ENCODE data around the gene JARID2.

JARID2 gene

DNA sequence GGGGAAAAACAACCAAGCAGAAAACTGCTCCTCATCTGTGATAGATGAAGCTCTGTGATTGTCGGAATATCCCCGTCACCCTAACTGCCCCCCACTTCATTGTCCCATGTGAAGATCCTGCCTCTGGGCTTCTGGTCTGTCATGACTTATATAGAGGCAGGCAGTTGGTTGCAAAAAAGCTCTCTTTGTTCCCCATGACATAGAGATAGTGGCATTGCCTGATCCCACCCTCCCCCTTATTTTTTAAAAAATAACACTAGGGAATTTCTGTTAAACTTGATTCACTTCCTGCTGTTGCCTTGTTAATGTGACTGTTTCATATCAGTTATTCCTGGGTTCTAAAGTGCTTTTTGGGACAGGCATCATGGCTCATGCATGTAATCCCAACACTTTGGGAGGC lies 203.1 kb downstream of the JARID2 start:
- DNase-seq = no peak

DNA sequence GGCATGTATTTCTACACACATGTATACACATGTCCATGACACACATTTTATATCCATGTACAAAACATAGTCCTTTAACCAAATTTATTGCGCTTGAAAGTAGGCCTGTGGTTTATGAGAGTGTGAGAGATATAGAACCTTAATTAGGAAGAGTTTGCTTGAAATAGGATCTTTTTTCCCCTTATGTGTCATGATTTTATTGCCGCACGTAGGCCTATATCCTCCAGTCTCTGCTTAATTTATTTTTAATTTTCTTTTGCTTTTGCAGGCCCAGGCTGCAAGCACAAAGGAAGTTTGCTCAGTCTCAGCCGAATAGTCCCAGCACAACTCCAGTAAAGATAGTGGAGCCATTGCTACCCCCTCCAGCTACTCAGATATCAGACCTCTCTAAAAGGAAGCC lies 205.9 kb downstream of the JARID2 start:
- no peak for DNase-seq

DNA sequence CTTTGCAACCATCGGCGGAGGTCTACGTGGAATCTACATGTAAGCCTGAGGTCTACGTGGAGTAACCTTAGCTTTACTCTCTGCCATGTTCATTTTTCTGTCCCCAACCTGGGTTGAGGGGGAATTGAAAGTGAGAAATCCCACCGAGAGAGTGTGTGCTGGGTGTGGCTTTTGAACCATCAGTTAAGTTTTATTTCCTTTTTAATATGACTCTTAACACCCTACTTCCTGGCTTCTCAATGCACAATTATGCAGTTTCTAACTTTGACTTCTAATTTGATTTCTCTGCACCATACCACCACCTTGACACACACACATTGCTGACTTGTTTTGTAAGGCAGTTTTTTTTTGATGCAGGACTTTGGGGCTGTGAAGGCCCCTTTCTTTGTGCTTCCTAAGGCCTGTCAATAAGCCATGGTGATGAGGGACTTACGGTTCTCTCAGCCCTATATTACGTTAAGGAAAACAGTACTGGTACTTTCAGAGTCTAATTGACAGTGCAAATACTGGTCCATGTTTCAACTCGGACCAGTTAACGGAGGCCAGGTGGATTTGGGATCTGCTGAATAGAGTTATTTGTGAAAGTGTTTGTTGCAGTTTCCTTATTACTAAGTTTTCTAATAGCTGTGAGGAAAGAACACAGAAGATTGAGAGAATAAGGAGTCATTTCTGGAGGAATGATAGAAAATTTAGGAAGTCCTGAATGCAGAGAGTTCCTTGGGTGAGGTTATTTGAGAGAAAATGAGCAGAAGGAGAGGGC lies 206.5 kb downstream of the JARID2 start:
- no peak for DNase-seq

DNA sequence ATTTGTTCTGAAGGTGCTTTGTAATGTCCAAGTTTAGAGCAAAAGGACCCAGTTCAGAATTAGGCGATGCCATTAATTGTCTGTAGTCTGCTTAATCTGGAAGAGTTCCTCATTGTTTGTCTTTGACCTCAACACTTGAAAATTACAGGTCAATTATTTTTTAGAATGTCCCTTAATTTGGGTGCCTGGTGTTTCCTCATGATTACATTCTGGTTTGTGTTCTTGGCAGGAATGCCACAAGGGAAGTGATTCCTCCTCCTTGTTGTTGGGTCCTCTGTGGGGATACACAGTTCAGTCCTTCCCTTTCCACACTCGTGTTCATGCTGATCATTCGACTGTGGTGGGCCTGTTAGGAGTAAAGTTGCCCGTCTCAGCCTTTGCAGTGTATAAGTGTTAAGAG lies 207.3 kb downstream of the JARID2 start:
- DNase-seq = no peak

DNA sequence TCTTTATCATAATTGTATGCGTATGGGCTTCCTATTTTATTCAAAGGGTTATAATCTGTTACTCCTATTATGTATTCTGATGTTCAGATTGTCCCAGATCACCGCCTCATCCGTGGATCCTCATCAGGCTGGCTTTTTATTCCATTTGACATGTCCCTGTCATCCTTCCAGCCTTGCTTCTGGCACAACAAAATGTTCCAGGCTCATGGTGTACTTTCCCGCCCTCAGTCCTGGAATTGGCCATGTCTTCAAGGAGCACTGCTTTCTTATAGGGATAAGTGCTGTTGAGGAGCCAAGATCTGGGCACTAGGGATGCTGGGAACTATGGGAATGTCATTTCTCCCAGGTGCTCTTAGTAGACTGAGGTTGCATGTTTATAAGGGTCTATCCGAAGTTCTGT lies 207.8 kb downstream of the JARID2 start:
- DNase-seq = no peak

DNA sequence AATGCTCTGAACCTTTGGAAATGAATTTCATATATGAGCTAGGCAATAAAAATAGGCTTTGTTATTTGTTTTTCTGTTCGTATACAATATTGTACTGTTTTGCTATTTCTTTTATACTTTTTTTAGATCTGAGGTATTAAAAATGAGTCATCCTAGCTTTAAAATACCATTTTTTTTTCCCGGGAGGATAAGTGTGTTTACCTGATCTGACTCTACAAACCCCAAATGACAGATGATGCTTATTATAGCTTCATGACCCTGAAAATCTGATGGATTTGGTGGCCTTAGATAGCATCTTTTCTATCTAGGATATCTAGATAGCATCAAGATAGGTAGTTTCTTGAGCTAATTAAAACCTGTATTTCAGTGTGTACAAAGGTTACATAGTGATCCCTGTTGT lies 210.6 kb downstream of the JARID2 start:
- no peak for DNase-seq

DNA sequence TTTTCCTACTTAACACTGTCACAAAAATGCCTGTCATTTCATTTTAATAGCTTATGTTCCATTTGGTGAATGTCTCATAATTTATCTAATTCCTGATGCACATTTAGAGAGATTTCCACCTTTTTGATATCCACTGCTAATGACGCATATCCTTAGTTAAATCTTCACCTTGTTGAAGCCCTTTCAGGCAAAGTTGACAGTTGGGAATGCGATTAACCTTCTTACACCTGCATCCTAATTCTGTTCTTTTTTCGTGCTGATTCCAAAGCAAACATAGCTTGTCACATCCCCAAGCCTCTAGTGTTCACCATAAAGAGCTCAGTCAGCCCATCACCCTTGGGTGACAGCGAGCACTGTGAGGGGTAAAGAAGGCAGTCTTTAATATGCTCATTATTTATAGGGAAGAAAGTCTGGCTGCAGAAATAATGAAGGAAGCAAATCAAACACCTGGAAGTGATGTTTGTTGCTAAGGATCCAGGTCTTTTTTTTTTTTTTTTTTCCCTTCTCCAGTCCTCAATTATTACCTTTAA lies 211.3 kb downstream of the JARID2 start:
- DNase-seq = no peak

DNA sequence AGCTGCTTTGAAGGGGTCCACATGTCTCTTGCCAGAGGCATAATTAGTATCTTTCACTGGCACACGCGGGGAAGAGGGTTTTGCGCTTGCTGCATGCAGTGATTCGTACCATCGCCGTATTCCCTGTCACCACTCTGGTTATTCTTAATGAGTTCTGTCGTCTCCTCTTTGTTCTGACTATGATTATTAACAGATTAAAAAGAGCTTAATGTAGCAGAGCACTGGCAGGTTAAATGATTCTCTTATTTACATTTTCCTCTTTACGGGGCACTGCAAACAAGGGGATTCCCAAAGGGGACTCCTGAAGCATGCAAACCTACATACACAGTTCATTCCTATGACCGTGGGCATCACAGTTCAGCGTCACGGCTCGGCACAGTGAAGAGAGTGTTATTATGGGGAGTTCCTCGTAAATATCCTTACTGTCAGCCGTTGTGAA lies 212.2 kb downstream of the JARID2 start:
- DNase-seq = no peak

DNA sequence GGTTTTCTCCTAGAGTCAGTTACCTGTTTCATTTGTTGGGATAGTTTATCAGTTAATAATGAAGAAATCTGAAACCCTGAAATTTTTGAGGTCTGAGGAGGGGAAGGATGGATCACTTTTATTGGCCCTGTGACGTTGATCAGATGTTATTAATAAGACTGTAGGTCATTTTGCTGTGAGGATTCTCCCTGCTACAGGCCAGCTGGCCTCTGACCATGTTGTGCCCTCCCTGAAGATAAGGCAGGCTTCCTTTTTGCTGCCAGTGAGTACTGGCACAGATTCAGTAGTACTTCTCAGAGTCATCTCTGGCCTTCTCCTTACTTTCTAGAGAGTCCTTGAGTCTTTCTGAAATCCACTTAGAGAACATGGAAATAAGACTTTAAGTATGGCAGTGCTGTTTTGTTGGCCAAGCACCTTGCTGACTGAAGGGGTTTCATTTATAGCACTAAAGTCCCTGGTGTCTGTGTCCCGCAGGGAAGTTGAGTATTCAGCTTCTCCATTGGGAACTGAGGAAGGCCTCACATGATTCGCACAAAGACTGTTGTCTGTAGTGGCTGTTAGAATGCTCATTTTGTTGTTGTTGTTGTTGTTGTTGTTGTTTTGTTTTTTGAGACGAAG lies 214.3 kb downstream of the JARID2 start:
- DNase-seq = no peak

DNA sequence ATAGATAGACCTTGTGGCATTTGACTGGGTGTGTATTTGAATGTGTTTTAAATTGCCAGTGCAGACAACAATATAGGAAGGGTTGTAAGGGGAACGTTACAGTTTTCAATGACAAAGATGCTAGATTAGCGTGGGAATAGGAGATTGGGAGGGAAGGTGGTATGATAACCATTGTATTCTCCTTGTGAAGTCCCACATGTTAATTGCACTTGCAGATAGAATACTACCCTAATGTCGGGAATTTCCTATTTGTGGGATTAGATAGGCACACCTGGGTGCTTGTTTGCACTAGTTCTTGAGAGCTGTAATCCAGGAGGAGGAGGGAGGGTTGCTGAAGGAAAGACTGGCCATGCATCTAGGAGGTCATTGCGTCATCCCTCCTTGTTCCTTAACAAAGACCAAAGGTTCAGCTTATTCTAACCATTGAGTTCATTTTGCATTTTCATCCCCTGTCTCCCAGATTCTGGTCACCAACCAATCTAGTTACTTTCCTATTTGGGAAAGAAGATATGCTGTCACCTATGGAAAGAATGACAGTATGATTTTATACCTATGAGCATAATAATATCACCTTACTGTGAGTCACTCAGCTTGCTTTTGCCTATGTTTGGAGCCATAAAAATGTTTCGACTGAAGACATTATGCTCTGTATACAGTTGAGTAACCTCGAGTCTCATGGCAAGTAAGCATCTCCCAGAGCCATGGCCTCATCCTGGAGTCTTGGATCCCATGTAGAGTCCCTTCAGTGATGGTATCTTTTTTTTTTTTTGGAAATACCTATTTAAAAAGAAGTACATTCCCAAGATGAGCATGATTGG lies 215.5 kb downstream of the JARID2 start:
- DNase-seq = no peak

DNA sequence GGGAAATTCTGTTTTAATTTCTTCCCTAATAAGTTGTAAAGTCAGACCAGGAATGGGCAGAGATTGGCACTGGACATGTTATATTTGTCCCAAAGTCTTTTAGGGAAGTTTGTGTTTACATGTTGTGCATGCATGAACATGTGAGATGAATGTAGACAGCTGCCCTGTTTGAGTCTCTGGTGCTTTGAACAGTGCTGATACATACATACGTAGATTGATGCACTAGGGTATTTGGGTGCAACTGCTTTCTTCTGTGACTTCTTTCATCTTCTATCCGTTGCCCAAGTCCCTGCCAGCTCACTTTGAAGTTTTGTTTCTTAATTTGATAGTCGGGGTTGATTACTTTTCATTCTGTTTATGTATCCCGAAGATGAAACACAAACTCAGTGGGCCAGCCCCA lies 216.4 kb downstream of the JARID2 start:
- no peak for DNase-seq

DNA sequence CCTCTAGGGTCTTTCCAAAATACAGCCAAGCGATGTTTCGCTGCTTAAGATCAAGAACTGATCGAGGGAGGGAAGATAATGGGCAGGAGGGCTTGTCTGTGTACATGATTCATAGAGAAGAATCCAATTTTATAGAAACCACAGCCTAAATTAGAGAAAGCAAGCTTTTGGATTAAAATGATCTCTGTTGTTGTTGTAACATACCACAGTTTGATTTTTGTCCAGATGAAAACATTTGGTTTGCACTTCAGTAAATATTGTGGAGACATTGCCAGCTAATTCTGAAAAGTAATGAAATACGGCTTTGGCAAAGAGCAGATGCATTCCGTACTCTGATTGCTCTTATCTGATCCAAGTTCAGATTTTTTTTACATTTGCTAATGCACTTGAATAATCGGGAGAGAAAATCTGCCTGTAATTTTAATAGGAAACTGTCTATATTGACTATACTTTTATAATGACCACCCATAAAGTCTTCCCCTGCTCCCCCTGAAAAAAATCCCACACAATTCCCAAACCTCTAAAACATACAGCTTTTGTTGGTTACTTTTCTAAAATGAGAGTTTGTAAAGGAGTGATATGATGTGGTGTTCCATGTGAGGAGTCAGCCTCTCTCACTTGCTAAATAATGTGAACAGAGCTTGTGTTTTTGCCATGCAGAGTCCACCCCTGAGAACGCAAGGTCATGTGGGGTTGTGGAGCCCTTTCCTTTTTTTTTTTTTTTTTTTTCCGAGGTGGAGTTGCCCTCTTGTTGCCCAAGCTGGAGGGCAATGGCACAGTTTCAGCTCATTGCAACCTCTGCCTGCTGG lies 217.1 kb downstream of the JARID2 start:
- no peak for DNase-seq

DNA sequence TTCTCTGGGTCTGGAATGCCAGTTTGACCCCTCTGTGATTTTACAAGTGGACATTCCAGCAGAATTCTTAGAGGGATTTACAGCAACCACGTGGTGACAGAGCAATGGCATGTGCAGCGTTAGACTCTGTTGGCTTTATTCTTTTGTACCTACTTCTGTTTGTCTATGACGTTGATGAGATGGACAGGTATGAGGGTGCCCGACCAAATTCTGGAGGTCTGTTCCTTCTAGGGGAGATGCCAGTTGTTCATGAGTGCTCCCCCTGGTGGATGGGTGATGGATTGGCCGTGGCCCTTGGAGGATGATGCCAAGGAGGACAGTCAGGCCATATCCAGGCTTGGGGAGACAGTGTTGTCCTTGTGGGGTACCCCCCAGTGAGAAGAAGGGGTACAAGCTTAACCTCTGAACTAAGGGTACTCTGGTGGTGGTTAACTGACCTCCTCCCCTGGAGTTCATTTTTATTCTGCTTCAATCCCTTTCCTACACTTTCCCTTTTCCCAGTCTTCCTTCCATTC lies 218.4 kb downstream of the JARID2 start:
- peak; percentile 72 for DNase-seq

DNA sequence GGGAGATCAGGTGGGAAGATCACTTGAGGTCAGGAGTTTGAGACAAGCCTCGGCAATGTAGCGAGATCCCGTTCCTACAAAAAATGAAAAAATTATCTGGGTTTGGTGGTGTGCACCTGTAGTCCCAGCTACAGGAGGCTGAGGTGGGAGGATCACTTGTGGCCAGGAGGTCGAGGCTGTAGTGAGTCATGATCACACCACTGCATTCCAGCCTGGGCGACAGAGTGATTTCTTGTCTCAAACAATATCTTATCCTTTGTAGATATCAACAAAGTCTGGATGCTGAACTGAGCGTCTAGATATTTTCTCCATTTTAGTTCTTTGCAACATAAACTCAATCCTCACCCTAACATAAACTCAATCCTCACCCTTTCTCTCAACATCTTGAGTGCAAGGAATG lies 219.3 kb downstream of the JARID2 start:
- no peak for DNase-seq

DNA sequence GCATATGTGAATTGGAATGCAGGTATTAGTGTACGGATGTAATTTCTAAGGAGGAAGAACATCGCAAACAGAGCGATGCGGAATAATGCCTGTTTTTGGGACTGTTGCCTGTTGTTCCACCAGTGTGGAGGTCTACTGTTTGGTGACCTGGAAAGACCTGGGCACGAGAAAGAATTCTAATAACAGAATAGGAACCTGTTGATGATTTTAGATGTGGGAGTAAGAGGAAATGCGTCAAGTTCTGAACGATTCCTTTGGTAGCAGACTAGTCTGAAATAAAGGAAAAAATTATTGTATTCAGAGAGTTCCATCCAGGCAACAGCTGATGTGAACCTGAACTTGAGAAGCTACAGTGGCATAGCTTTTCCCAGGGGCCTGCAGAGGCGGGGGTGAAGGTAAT lies 224.9 kb downstream of the JARID2 start:
- DNase-seq = no peak

DNA sequence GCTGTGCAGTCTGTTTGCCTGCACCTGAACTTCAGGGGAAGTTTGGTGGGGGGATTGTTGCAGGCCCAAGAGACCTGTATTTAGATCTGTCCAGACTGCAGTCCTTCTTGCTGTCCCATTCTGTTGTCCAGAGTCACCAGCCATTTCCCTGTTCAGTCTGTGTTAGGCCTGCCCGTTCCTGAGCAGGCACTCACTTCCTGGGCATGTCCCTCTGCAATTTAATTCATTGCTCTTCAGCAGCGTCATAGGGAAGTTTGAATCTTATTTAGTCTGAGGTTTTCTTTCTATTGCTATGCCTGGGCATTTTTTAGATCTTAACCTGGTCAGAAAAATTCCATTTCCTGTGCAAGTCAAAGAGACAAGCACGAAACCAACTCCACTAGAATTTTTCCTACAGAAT lies 226.8 kb downstream of the JARID2 start:
- DNase-seq = no peak

DNA sequence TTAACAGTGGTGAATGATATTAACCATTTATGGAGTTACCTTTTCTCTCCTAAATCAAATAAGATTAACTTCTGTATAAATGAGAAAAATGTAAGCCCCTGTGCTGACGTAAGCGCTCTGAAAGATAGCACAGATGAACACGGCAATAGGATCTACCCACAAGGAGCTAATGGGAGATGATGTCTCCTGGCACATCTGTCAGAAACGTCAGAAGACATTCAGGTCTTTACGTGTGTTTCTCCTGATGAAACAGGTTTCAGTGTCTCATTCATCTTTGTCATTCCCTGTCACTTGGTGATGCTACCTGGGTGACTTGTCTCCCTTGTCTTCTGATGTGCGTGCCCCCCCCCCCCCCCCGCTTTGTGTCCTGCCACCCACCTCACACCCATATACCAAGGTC lies 227.3 kb downstream of the JARID2 start:
- no peak for DNase-seq

DNA sequence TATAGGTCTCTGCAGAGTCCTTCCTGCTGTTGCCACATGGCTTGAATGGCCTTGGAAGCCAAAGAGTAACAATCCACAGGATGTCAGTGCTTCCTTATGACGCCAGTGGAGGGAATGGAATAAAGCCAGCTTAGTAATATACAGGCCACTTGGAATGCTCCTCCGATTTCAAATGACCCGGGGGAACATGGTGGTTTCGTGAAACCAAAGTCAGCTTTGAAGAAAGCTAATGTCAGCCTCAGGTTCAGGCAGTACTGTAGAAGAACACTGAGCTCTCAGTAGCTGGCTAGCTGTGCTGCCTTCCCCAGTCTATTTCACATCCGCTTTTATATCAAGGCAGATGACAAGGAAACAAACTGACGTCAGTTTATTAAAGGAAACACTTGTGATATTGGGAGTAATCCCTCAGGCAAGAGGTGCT lies 227.9 kb downstream of the JARID2 start:
- no peak for DNase-seq

DNA sequence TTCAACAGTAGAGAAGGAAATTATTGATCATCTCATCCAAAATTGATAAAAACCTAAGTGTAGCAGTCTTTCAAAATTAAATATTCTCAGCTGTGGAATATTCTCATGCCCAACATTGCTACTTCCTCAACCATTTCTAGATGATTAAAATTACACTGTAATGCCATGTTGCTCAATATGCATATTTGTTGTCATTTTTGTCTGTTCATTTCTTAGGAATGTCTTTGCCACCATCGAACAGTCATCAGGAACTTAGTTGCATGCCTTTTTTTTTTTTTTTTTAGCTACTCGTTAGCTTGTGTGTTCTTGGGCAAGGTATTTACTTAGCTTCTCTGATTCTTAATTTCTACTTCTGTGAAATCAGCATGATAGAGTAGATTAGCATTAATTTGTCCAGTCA lies 228.3 kb downstream of the JARID2 start:
- DNase-seq = no peak

DNA sequence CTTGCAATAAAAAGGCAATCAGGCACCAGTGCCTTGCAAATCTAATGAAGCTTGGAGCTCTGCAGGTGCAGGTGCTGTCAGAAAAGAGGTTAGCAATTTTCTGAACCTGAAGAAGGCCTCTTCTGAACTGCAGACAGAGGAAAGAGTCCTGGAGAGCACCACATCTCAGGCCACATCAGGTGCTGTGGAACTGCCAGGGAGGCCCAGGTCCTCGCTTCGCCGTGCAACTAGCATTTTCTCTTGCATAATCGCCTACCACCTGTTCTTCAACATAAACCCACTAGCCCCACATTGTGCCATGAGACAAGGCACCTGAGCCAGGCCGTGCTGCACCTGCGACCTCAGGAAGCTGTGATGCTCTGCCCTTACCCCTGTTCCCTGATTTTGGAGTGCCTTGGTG lies 229.4 kb downstream of the JARID2 start:
- DNase-seq = no peak

DNA sequence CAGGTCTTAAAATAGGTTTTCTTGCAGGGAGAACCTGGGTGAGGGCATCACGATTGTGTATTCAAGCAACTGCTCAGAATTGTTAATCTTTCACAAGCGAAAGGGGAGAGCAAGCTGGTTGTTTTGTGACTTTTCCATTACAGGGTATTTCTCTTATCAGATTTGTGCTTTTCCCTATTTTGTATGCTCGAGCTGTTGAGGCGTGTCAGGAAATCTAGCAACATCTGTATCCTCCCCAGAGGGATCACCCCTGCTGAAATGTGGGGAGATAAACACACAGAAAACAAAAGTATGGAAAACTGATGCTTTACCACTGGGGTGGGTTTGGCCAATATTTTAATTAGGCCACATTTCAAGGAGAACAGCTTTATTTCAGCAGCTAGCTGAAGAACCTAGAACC lies 230.0 kb downstream of the JARID2 start:
- no peak for DNase-seq

DNA sequence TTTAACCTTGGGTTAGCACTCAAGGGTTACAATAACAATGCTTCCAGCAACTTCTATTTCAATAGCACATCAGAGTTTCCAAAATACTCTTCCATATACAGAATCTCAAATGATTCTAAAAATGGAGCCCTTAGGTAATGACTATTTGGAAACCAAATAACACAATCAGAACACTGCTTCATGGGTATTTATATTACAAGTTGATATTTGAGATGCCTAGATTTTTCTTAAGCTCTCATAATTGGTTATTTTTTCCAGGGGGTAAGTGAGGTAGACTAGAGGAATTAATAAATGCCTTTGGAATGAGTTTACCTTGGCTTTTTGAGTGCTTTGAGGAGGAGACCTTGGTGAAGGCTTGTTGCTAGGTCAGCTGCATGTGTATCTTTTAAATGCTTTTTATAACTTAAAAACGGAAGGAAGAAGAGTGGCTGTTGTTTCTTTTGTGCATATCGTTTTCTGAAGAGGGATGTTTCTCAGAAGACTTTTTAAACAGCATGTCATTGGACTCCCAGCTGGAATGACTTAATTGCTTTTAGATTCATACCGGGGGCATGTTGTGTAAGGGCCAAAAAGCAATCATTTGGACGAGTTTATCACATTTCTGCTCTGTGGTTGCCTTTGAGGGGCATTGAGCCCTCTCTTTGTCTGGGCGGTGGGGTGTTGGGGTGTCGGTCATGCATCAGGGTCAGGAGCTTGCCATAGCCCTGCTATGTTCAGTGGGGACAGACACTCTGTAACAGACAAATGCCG lies 230.9 kb downstream of the JARID2 start:
- DNase-seq = no peak
